GM19395 (cell line): ENCODE measurements around the gene OR51D1.

ENCODE experiments used
- ATAC-seq: cut with Tn5 transposase; IDR thresholded peaks from one replicate; pipeline ENCODE4 v1.9.1; 2021; ENCODE audit warnings: mild to moderate bottlenecking, moderate library complexity; ENCODE audit not compliant: unreplicated experiment

OR51D1 gene

GRCh38 chr11:4636962-4637661 is at the start of gene OR51D1:
TSS of gene OR51D1 (plus strand) at chr11:4637477. CDS start at chr11:4639791, 2,314 bp downstream.
- ATAC-seq = peak; percentile 98

GRCh38 chr11:4589017-4589416 is 48.3 kb upstream of the OR51D1 start:
- ATAC-seq = no peak

GRCh38 chr11:4593739-4594138 is 43.5 kb upstream of the OR51D1 start, which contains the start of gene OR52I1:
TSS of gene OR52I1 (plus strand) at chr11:4594039. CDS start at chr11:4594039, 0 bp downstream.
- no peak for ATAC-seq

- ATAC-seq = no peak
Observed at GRCh38 chr11:4605057-4605456, 32.2 kb upstream of the OR51D1 start.

- ATAC-seq = no peak
Observed at GRCh38 chr11:4606231-4607015, 30.9 kb upstream of the OR51D1 start.

GRCh38 chr11:4607096-4607495 is 30.2 kb upstream of the OR51D1 start:
- no peak for ATAC-seq

GRCh38 chr11:4607781-4608666 is 29.3 kb upstream of the OR51D1 start, which contains the start of gene TRIM68:
TSS of gene TRIM68 (minus strand) at chr11:4608231. CDS start at chr11:4605504, 2,727 bp downstream.
- ATAC-seq = peak; percentile 99

- ATAC-seq = no peak
Observed at GRCh38 chr11:4610258-4610935, 26.9 kb upstream of the OR51D1 start.

GRCh38 chr11:4611986-4612385 is 25.3 kb upstream of the OR51D1 start:
- ATAC-seq = no peak

- ATAC-seq = no peak
Observed at GRCh38 chr11:4615856-4616444, 21.3 kb upstream of the OR51D1 start.

- no peak for ATAC-seq
Observed at GRCh38 chr11:4619514-4619913, 17.8 kb upstream of the OR51D1 start.

GRCh38 chr11:4626207-4627099 is 10.8 kb upstream of the OR51D1 start:
- peak; percentile 83 for ATAC-seq

- no peak for ATAC-seq
Observed at GRCh38 chr11:4636136-4636535, 1.1 kb upstream of the OR51D1 start.

- no peak for ATAC-seq
Observed at GRCh38 chr11:4637662-4638047, 378 bp downstream of the OR51D1 start.

GRCh38 chr11:4639931-4640330 is 2.7 kb downstream of the OR51D1 start:
- no peak for ATAC-seq

- ATAC-seq = no peak
Observed at GRCh38 chr11:4641501-4641900, 4.2 kb downstream of the OR51D1 start.

- no peak for ATAC-seq
Observed at GRCh38 chr11:4642043-4642442, 4.8 kb downstream of the OR51D1 start.

GRCh38 chr11:4643076-4643475 is 5.8 kb downstream of the OR51D1 start:
- ATAC-seq = no peak

- ATAC-seq = no peak
Observed at GRCh38 chr11:4643682-4644081, 6.4 kb downstream of the OR51D1 start, which contains the start of gene OR51E1. TSS of gene OR51E1 (plus strand) at chr11:4643982. CDS start at chr11:4652527, 8,545 bp downstream.
